ENCODE measurements around the gene EIF2D.
A peak's percentile ranks its signal among the peaks of the same experiment; 100 is the strongest.

Gene EIF2D

GRCh38 chr1:206556750-206557635 is 55.3 kb downstream of the EIF2D start:
- no peak for TF ChIP-seq CTCF (IDR thresholded peaks at IDR 0.05; ENCODE audit: low read depth, low read length)
- H3K4me3 ChIP-seq (replicated peaks in 1 of 2; ENCODE audit: low read depth in 2 of 2, low read length in 2 of 2) = peak overlapping the region; percentile 48 to 50
- peak; percentile 22 to 35 for DNase-seq (ENCODE audit: low read depth in 2 of 2)

GRCh38 chr1:206556047-206556749 is 56.1 kb downstream of the EIF2D start:
- DNase-seq (ENCODE audit: low read depth in 2 of 2) = no peak
- no peak overlapping the region for H3K4me3 ChIP-seq (replicated peaks in 1 of 2; ENCODE audit: low read depth in 2 of 2, low read length in 2 of 2)
- no peak for TF ChIP-seq CTCF (IDR thresholded peaks at IDR 0.05; ENCODE audit: low read depth, low read length)

- H3K4me3 ChIP-seq (replicated peaks in 1 of 2; ENCODE audit: low read depth in 2 of 2, low read length in 2 of 2) = no peak overlapping the region
- DNase-seq (ENCODE audit: low read depth in 2 of 2) = peak in 1 of 2 donors; percentile 42
Measured at GRCh38 chr1:206555473-206555935, 56.8 kb downstream of the EIF2D start.

GRCh38 chr1:206554701-206555472 is 57.4 kb downstream of the EIF2D start:
- no peak overlapping the region for H3K4me3 ChIP-seq (replicated peaks in 1 of 2; ENCODE audit: low read depth in 2 of 2, low read length in 2 of 2)
- DNase-seq (ENCODE audit: low read depth in 2 of 2) = no peak
- no peak for TF ChIP-seq CTCF (IDR thresholded peaks at IDR 0.05; ENCODE audit: low read depth, low read length)

More at GRCh38 chr1:206555473-206555935, 56.8 kb downstream of the EIF2D start:
- no peak for TF ChIP-seq CTCF (IDR thresholded peaks at IDR 0.05; ENCODE audit: low read depth, low read length)

GRCh38 chr1:206554211-206554610 is 58.1 kb downstream of the EIF2D start:
- DNase-seq (ENCODE audit: low read depth in 2 of 2) = no peak
- H3K4me3 ChIP-seq (replicated peaks in 1 of 2; ENCODE audit: low read depth in 2 of 2, low read length in 2 of 2) = no peak overlapping the region
- TF ChIP-seq CTCF (IDR thresholded peaks at IDR 0.05; ENCODE audit: low read depth, low read length) = no peak

- TF ChIP-seq CTCF (IDR thresholded peaks at IDR 0.05; ENCODE audit: low read depth, low read length) = no peak
- H3K4me3 ChIP-seq (replicated peaks in 1 of 2; ENCODE audit: low read depth in 2 of 2, low read length in 2 of 2) = no peak overlapping the region
- no peak for DNase-seq (ENCODE audit: low read depth in 2 of 2)
Measured at GRCh38 chr1:206551986-206552326, 60.3 kb downstream of the EIF2D start.

Measured in cardiac fibroblast (primary cell).